GM12878 (cell line): ENCODE measurements around the gene NLRP2B. TPM values are rescaled to one million over a fixed set of nuclear protein-coding genes. Genes with fewer than 3 reads are reported as not detected.
"Not testable (repeated sequence)": the region's sequence is repeated elsewhere in the genome, so short reads cannot be mapped to it uniquely, and the experiment has no call there.

Experiments used
- ATAC-seq: fragments of 200-7000 bp; cut with Tn5 transposase; 3 replicates; pipeline ENCODE4 v1.9.1; 2020; ENCODE audit warnings: mild to moderate bottlenecking, moderate library complexity
- BruUV-seq: library from RNA; stranded (reverse); fragments of 400-500 nt; replicated peaks from 2 replicates; lab custom pipeline; 2021; lab: Mats Ljungman, UMichigan
- CTCF ChIA-PET: fragments of 300-600 bp; sonication (Branson Sonifier 250); formaldehyde crosslinking; extraction: SDS; loops from one replicate; lab custom pipeline; 2021; ENCODE audit warnings: inconsistent platforms; lab: Yijun Ruan, JAX
- POLR2A ChIA-PET: fragments of 350-600 bp; formaldehyde crosslinking; extraction: SDS; loops from one replicate; lab custom pipeline; 2021; ENCODE audit warnings: inconsistent platforms; lab: Charles Lee
- RAD21 ChIA-PET: fragments of 300-600 bp; sonication (Branson Sonifier 250); formaldehyde crosslinking; loops from one replicate; lab custom pipeline; 2023; ENCODE audit warnings: antibody characterized with exemption; ENCODE audit not compliant: unreplicated experiment; lab: Charles Lee
- SMC1A ChIA-PET: fragments of 300-600 bp; sonication (Branson Sonifier 250); formaldehyde crosslinking; loops from one replicate; lab custom pipeline; 2023; ENCODE audit not compliant: unreplicated experiment, uncharacterized antibody; lab: Charles Lee
- DNase-seq: peaks from one replicate; pipeline ENCODE4 v3.0.0-alpha.2; 2011; ENCODE audit warnings: low read depth, low spot score
- FAIRE-seq: peaks from 3 replicates; lab custom pipeline; 2011; peaks lifted over from hg19 to GRCh38; lab: Jason Lieb, UNC
- H2AFZ ChIP-seq: 2 replicates; pipeline ENCODE4 v1.6.0; 2011; ENCODE audit warnings: low read depth, low read length, control low read depth; ENCODE audit not compliant: control insufficient read depth
- H3K27ac ChIP-seq: 2 replicates; pipeline ENCODE4 v1.5.1; 2011; ENCODE audit warnings: control low read depth; ENCODE audit not compliant: control insufficient read depth, insufficient read depth
- H3K27me3 ChIP-seq, 2 experiments: replicated peaks in 1 of 2; 2 replicates each; pipeline versions ENCODE4 v1.6.0 to v1.6.1; 2011; ENCODE audit warnings: low read length in 1 of 2; ENCODE audit not compliant: control insufficient read depth in 2 of 2, insufficient read depth in 2 of 2
- H3K36me3 ChIP-seq, 2 experiments: 2 replicates each; pipeline ENCODE4 v1.5.1; 2011; ENCODE audit warnings: low read length in 1 of 2; ENCODE audit not compliant: control insufficient read depth in 2 of 2, insufficient read depth in 2 of 2
- H3K4me1 ChIP-seq: 2 replicates; pipeline ENCODE4 v1.6.1; 2011; ENCODE audit warnings: mild to moderate bottlenecking, low read length, moderate library complexity, mixed read lengths; ENCODE audit not compliant: control insufficient read depth, insufficient read depth
- H3K4me2 ChIP-seq: 2 replicates; pipeline ENCODE4 v1.6.0; 2011; ENCODE audit warnings: control low read depth; ENCODE audit not compliant: control insufficient read depth, insufficient read depth
- H3K4me3 ChIP-seq: fragments of 200-600 bp; sonication (generic); 2 replicates; pipeline ENCODE4 v1.5.1; 2016
- H3K79me2 ChIP-seq: 2 replicates; pipeline ENCODE4 v1.6.0; 2011; ENCODE audit warnings: low read length; ENCODE audit not compliant: control insufficient read depth, insufficient read depth
- H3K9ac ChIP-seq: 2 replicates; pipeline ENCODE4 v1.8.0; 2011; ENCODE audit warnings: low read length, control low read depth, mixed read lengths; ENCODE audit not compliant: control insufficient read depth, insufficient read depth
- H3K9me3 ChIP-seq: replicated peaks from 3 replicates; pipeline ENCODE4 v1.5.1; 2011; ENCODE audit warnings: mild to moderate bottlenecking, low read length; ENCODE audit not compliant: control insufficient read depth, insufficient read depth
- H4K20me1 ChIP-seq: 2 replicates; pipeline ENCODE4 v1.6.0; 2011; ENCODE audit not compliant: control insufficient read depth, insufficient read depth
- IKZF1 ChIP-seq: fragments of 450-650 bp; conservative IDR thresholded peaks from 2 replicates; pipeline ENCODE4 v1.6.1; 2017; ENCODE audit warnings: antibody characterized with exemption, mild to moderate bottlenecking
- JUNB ChIP-seq: IDR thresholded peaks from 2 replicates; pipeline ENCODE4 v1.6.1; 2016; ENCODE audit warnings: antibody characterized with exemption, mild to moderate bottlenecking
- MTA2 ChIP-seq: fragments of 450-650 bp; IDR thresholded peaks from 2 replicates; pipeline ENCODE4 v1.6.1; 2016; ENCODE audit warnings: low read depth, mild to moderate bottlenecking, moderate library complexity
- MXI1 ChIP-seq: fragments of 150-350 bp; IDR thresholded peaks from 2 replicates; pipeline ENCODE4 v1.6.1; 2011; ENCODE audit warnings: low read depth, mild to moderate bottlenecking, inconsistent platforms, low read length, improper control_type of control experiment
- NR2F1 ChIP-seq: fragments of 450-650 bp; conservative IDR thresholded peaks from 2 replicates; pipeline ENCODE4 v1.6.1; 2017; ENCODE audit warnings: mild to moderate bottlenecking
- TCF3 ChIP-seq: IDR thresholded peaks from 2 replicates; pipeline ENCODE4 v1.6.1; 2012; ENCODE audit warnings: low read depth, mild to moderate bottlenecking, low read length, borderline replicate concordance; ENCODE audit not compliant: insufficient read depth
- ZNF274 ChIP-seq: IDR thresholded peaks from one replicate; pipeline ENCODE4 v1.8.0; 2011; ENCODE audit not compliant: insufficient read length, insufficient read depth
- WGBS: methylation state at CpG from one replicate; pipeline ENCODE4 v1.1.6; 2016; ENCODE audit warnings: low lambda C conversion rate; ENCODE audit not compliant: insufficient replicate concordance, insufficient coverage; ENCODE audit errors: missing lambda C conversion rate; 5-methylcytosine and 5-hydroxymethylcytosine counted together
- in situ Hi-C: fragments of 300-500 bp; cut with MboI; formaldehyde crosslinking; loops from 9 replicates; pipeline ENCODE4 v1.14.3; 2018; ENCODE audit warnings: mixed read lengths
- intact Hi-C: fragments of 100-400 bp; cut with micrococcal nuclease; formaldehyde crosslinking; loops from one replicate; pipeline ENCODE4 v1.14.2; 2022; ENCODE audit not compliant: unreplicated experiment
- polyA plus RNA-seq, 11 experiments: library from polyadenylated mRNA; depleted of rRNA in 4 of 11; unstranded in 6 of 11; stranded (reverse) in 5 of 11; fragments of >200 nt; fragmentation: Nextera tagmentation in 4 of 11; fragmentation: Illumina TruSeq in 1 of 11; extraction: Ambion mirVana in 4 of 11; extraction: Trizol in 1 of 11; gene quantifications; 1 replicate in 1 of 11; 2 replicates in 10 of 11; pipeline versions ENCODE4 v1.2.1 to v1.2.3, GENCODE V29; 2011 to 2016; ENCODE audit warnings: inconsistent platforms in 2 of 11, missing spikeins in 2 of 11, low read depth in 1 of 11
- total RNA-seq, 4 experiments: library from RNA; depleted of rRNA in 3 of 4; stranded (reverse); fragments of >200 nt in 3 of 4; fragmentation: Illumina TruSeq in 1 of 4; extraction: Trizol in 1 of 4; gene quantifications; 2 replicates each; pipeline versions ENCODE4 v1.2.1 to v1.2.3, GENCODE V29; 2013 to 2021

The NLRP2B gene
- total and polyA plus RNA-seq, 10 of the 15 experiments (the other 5 are each of a cell fraction or from before 2014, with no cell fraction given), result not detected

DNA sequence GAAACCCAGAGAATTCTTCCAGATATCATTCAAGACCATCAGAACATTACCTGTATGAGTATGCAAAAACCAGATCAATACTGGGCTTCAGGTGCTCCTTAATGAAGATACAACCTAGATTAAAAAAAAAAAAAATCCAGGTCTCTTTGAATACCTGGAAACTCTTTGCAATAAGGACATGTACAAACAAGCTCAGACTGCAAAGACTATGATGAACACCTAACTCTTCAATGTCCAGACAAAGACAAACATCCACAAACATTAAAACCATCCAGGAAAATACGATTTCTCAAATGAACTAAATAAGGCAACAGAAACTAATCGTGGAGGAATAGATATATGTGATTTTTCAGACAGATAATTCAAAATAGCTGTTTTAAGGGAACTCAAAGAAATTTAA is 38.7 kb downstream of the NLRP2B start:
- no peak overlapping the region for H3K27ac ChIP-seq
- BruUV-seq, result no TSS peak
- H3K9ac ChIP-seq, result no peak overlapping the region
- RAD21 ChIA-PET, result no interaction called here
- CTCF ChIA-PET, result no interaction called here
- in situ Hi-C loops (no loop called here), intact Hi-C loops (no loop called here)
- H3K27me3 ChIP-seq, result no peaks in the 10 kb centered on the region
- TF ChIP-seq MXI1 (no peak), NR2F1 (no peak), IKZF1 (no peak), TCF3 (no peak)
- no peak overlapping the region for H3K4me3 ChIP-seq
- no peaks in the 10 kb centered on the region for H3K79me2 ChIP-seq
- no peaks in the 10 kb centered on the region for H3K36me3 ChIP-seq
- DNase-seq (no peak), FAIRE-seq (no peak), ATAC-seq (no peak)
- H3K4me1 ChIP-seq, result no peaks in the 10 kb centered on the region
- no peak overlapping the region for H2AFZ ChIP-seq
- WGBS, result 0% methylated on average over 2 of the region's 2 CpGs
- H3K4me2 ChIP-seq, result no peak overlapping the region
- H4K20me1 ChIP-seq, result no peaks in the 10 kb centered on the region
- POLR2A ChIA-PET, result no interaction called here
- SMC1A ChIA-PET, result no interaction called here
- no peaks in the 10 kb centered on the region for H3K9me3 ChIP-seq

DNA sequence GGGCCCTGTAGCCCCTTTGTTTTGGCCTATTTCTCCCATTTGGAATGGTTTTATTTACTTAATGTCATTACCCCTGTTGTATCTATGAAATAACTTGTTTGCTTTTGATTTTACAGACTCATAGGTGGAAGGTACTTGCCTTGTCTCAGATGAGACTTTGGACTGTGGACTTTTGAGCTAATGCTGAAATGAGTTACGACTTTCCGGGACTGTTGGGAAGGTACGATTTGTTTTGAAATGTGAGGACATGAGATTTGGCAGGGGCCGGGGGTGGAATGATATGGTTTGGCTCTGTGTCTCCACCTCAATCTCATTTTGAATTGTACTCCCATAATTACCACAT is 39.4 kb downstream of the NLRP2B start:
- intact Hi-C loops, result no loop called here
- in situ Hi-C loops, result no loop called here
- TF ChIP-seq JUNB (no peak), ZNF274 (no peak), MTA2 (no peak)
- SMC1A ChIA-PET, result no interaction called here
- RAD21 ChIA-PET, result no interaction called here
- CTCF ChIA-PET, result no interaction called here
- Histone ChIP-seq H3K27me3 (no peaks in the 10 kb centered on the region), H4K20me1 (no peaks in the 10 kb centered on the region), H3K36me3 (no peaks in the 10 kb centered on the region), H3K9ac (no peak overlapping the region), H3K4me1 (no peaks in the 10 kb centered on the region), H2AFZ (no peak overlapping the region), H3K79me2 (no peaks in the 10 kb centered on the region), H3K9me3 (no peaks in the 10 kb centered on the region), H3K27ac (no peak overlapping the region), H3K4me2 (no peak overlapping the region), H3K4me3 (no peak overlapping the region)
- BruUV-seq, result no TSS peak
- ATAC-seq (no peak), FAIRE-seq (no peak), DNase-seq (no peak)
- 37% methylated on average over 4 of the region's 4 CpGs for WGBS
- POLR2A ChIA-PET, result no interaction called here

DNA sequence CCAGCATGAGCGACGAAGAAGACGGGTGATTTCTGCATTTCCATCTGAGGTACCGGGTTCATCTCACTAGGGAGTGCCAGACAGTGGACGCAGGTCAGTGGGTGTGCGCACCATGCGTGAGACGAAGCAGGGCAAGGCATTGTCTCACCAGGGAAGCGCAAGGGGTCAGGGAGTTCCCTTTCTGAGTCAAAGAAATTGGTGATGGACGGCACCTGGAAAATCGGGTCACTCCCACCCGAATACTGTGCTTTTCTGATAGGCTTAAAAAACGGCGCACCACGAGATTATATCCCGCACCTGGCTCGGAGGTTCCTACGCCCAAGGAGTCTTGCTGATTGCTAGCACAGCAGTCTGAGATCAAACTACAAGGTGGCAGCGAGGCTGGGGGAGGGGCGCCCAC is 50.6 kb downstream of the NLRP2B start:
- H3K4me2 ChIP-seq, H3K27ac ChIP-seq, FAIRE-seq, in situ Hi-C loops, H3K79me2 ChIP-seq, intact Hi-C loops, H3K4me3 ChIP-seq, H3K9ac ChIP-seq, SMC1A ChIA-PET, BruUV-seq, H3K36me3 ChIP-seq, H3K9me3 ChIP-seq, H4K20me1 ChIP-seq, H3K27me3 ChIP-seq, CTCF ChIA-PET, DNase-seq, H2AFZ ChIP-seq, ATAC-seq, POLR2A ChIA-PET, RAD21 ChIA-PET, H3K4me1 ChIP-seq: not testable (repeated sequence)
- 78% methylated on average over 20 of the region's 20 CpGs for WGBS
